ENCODE measurements around the gene MDFIC.

DNA sequence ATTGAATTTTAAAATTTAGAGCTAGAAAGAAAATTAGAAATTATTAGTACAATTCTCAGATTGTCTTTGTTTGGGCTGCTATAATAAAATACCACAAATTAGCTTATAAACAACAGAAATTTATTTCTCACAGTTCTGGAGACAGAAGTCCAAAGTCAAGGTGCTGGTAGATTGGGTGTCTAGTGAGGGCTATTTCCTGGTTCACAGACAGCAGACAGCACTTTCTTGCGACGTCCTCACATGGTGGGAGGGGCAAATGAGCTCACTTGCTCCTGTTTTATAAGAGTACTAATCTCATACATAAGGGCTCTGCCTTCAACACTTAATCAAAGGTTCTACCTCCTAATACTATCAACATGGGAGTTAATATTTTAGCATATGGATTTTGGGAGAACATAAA, 134.1 kb downstream of the MDFIC start:
- TF ChIP-seq, protein P1, sequence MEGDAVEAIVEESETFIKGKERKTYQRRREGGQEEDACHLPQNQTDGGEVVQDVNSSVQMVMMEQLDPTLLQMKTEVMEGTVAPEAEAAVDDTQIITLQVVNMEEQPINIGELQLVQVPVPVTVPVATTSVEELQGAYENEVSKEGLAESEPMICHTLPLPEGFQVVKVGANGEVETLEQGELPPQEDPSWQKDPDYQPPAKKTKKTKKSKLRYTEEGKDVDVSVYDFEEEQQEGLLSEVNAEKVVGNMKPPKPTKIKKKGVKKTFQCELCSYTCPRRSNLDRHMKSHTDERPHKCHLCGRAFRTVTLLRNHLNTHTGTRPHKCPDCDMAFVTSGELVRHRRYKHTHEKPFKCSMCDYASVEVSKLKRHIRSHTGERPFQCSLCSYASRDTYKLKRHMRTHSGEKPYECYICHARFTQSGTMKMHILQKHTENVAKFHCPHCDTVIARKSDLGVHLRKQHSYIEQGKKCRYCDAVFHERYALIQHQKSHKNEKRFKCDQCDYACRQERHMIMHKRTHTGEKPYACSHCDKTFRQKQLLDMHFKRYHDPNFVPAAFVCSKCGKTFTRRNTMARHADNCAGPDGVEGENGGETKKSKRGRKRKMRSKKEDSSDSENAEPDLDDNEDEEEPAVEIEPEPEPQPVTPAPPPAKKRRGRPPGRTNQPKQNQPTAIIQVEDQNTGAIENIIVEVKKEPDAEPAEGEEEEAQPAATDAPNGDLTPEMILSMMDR (conservative IDR thresholded peaks at IDR 0.05; ENCODE audit: low read depth, low read length): no peak
- TF ChIP-seq POLR2A (IDR thresholded peaks at IDR 0.05; ENCODE audit: low read depth, low read length) (no peak), MAFK (IDR thresholded peaks at IDR 0.05; ENCODE audit: low read depth, low read length) (no peak), BHLHE40 (IDR thresholded peaks at IDR 0.05; ENCODE audit: low read depth, low read length) (no peak), RFX5 (IDR thresholded peaks at IDR 0.05; ENCODE audit: low read depth, low read length) (no peak), MAZ (IDR thresholded peaks at IDR 0.05; ENCODE audit: borderline replicate concordance, low read depth, low read length) (no peak), SMC3 (IDR thresholded peaks at IDR 0.05; ENCODE audit: low read depth, low read length) (no peak), RCOR1 (IDR thresholded peaks at IDR 0.05; ENCODE audit: insufficient replicate concordance, low read length) (no peak), NFE2L2 (IDR thresholded peaks at IDR 0.05; ENCODE audit: low read depth, low read length) (no peak), RAD21 (IDR thresholded peaks at IDR 0.05; ENCODE audit: low read length) (no peak)
- TF ChIP-seq, protein P2, sequence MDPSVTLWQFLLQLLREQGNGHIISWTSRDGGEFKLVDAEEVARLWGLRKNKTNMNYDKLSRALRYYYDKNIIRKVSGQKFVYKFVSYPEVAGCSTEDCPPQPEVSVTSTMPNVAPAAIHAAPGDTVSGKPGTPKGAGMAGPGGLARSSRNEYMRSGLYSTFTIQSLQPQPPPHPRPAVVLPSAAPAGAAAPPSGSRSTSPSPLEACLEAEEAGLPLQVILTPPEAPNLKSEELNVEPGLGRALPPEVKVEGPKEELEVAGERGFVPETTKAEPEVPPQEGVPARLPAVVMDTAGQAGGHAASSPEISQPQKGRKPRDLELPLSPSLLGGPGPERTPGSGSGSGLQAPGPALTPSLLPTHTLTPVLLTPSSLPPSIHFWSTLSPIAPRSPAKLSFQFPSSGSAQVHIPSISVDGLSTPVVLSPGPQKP (IDR thresholded peaks at IDR 0.05; ENCODE audit: borderline replicate concordance, low read depth, low read length): no peak
- TF ChIP-seq, protein P3, sequence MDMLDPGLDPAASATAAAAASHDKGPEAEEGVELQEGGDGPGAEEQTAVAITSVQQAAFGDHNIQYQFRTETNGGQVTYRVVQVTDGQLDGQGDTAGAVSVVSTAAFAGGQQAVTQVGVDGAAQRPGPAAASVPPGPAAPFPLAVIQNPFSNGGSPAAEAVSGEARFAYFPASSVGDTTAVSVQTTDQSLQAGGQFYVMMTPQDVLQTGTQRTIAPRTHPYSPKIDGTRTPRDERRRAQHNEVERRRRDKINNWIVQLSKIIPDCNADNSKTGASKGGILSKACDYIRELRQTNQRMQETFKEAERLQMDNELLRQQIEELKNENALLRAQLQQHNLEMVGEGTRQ (IDR thresholded peaks at IDR 0.05; ENCODE audit: low read depth, low read length): no peak

Data from IMR-90 (cell line).